Trophoblast cell (in vitro differentiated cells and primary cell): ENCODE results near the gene TM7SF2.

Source experiments
- DNase-seq, 2 donors: peaks; one replicate each; pipeline ENCODE4 v3.0.0-alpha.2; 2016
- H2AFZ ChIP-seq: 2 replicates; pipeline ENCODE4 v1.6.1; 2013; ENCODE audit warnings: low read length, moderate library complexity, mild to moderate bottlenecking; ENCODE audit not compliant: insufficient read depth, poor library complexity
- H2AK5ac ChIP-seq: 2 replicates; pipeline ENCODE4 v1.6.1; 2013; ENCODE audit warnings: mild to moderate bottlenecking, low read length
- H2BK120ac ChIP-seq: 2 replicates; pipeline ENCODE4 v1.6.1; 2013; ENCODE audit warnings: low read length, mild to moderate bottlenecking, moderate library complexity; ENCODE audit not compliant: insufficient read depth, poor library complexity
- H2BK12ac ChIP-seq: 2 replicates; pipeline ENCODE4 v1.6.1; 2013; ENCODE audit warnings: mild to moderate bottlenecking, low read length, moderate library complexity
- H2BK5ac ChIP-seq: 2 replicates; pipeline ENCODE4 v1.6.1; 2013; ENCODE audit warnings: low read length, low read depth, moderate library complexity, mild to moderate bottlenecking; ENCODE audit not compliant: poor library complexity
- H3K14ac ChIP-seq: 2 replicates; pipeline ENCODE4 v1.6.1; 2013; ENCODE audit warnings: mild to moderate bottlenecking, low read length
- H3K18ac ChIP-seq: 2 replicates; pipeline ENCODE4 v1.6.1; 2013; ENCODE audit warnings: mild to moderate bottlenecking, low read length
- H3K23ac ChIP-seq: 2 replicates; pipeline ENCODE4 v1.6.1; 2013; ENCODE audit warnings: low read length
- H3K27ac ChIP-seq: 2 replicates; pipeline ENCODE4 v1.5.1; 2013; ENCODE audit warnings: low read depth, mild to moderate bottlenecking, inconsistent platforms, low read length, moderate library complexity
- H3K27me3 ChIP-seq: 2 replicates; pipeline ENCODE4 v1.6.1; 2013; ENCODE audit warnings: inconsistent platforms, mild to moderate bottlenecking, low read length, moderate library complexity; ENCODE audit not compliant: insufficient read depth
- H3K36me3 ChIP-seq, 2 experiments: 1 replicate in 1 of 2; 2 replicates in 1 of 2; pipeline ENCODE4 v1.6.1; 2013; ENCODE audit warnings: low read length in 2 of 2, mild to moderate bottlenecking in 2 of 2, moderate library complexity in 1 of 2; ENCODE audit not compliant: insufficient read depth in 2 of 2, control insufficient read depth in 1 of 2
- H3K4ac ChIP-seq: 2 replicates; pipeline ENCODE4 v1.6.1; 2013; ENCODE audit warnings: low read depth, mild to moderate bottlenecking, low read length, moderate library complexity
- H3K4me1 ChIP-seq, 2 experiments: 1 replicate in 1 of 2; 2 replicates in 1 of 2; pipeline ENCODE4 v1.6.1; 2013; ENCODE audit warnings: low read length in 2 of 2, mild to moderate bottlenecking in 2 of 2, moderate library complexity in 1 of 2; ENCODE audit not compliant: insufficient read depth in 2 of 2, control insufficient read depth in 1 of 2
- H3K4me2 ChIP-seq: 2 replicates; pipeline ENCODE4 v1.6.1; 2013; ENCODE audit warnings: inconsistent platforms, mild to moderate bottlenecking, low read length, moderate library complexity
- H3K4me3 ChIP-seq: 2 replicates; pipeline ENCODE4 v1.5.1; 2013; ENCODE audit warnings: mild to moderate bottlenecking, low read depth, low read length, inconsistent platforms
- H3K79me1 ChIP-seq: one replicate; pipeline ENCODE4 v1.6.1; 2013; ENCODE audit warnings: low read length
- H3K79me2 ChIP-seq: 2 replicates; pipeline ENCODE4 v1.6.1; 2013; ENCODE audit warnings: low read length, mild to moderate bottlenecking; ENCODE audit not compliant: control insufficient read depth, insufficient read depth, poor library complexity
- H3K9ac ChIP-seq: 2 replicates; pipeline ENCODE4 v1.6.1; 2013; ENCODE audit warnings: mild to moderate bottlenecking, low read length
- H3K9me3 ChIP-seq: 2 replicates; pipeline ENCODE4 v1.6.1; 2013; ENCODE audit warnings: low read depth, mild to moderate bottlenecking, control low read depth, inconsistent platforms, low read length; ENCODE audit not compliant: insufficient read depth
- H4K12ac ChIP-seq: 2 replicates; pipeline ENCODE4 v1.6.1; 2013; ENCODE audit warnings: low read depth, mild to moderate bottlenecking, low read length, moderate library complexity
- H4K8ac ChIP-seq: 2 replicates; pipeline ENCODE4 v1.6.1; 2013; ENCODE audit warnings: low read depth, mild to moderate bottlenecking, low read length, moderate library complexity
- H4K91ac ChIP-seq: one replicate; pipeline ENCODE4 v1.6.1; 2013; ENCODE audit warnings: low read depth, mild to moderate bottlenecking, low read length, moderate library complexity
- WGBS: extraction: QIAGEN DNeasy Blood & Tissue Kit; methylation state at CpG from one replicate; pipeline ENCODE4 v1.1.7; 2013; ENCODE audit warnings: missing lambda C conversion rate; ENCODE audit not compliant: insufficient read length, insufficient coverage; ENCODE audit errors: extremely low coverage; 5-methylcytosine and 5-hydroxymethylcytosine counted together

The TM7SF2 gene

DNA sequence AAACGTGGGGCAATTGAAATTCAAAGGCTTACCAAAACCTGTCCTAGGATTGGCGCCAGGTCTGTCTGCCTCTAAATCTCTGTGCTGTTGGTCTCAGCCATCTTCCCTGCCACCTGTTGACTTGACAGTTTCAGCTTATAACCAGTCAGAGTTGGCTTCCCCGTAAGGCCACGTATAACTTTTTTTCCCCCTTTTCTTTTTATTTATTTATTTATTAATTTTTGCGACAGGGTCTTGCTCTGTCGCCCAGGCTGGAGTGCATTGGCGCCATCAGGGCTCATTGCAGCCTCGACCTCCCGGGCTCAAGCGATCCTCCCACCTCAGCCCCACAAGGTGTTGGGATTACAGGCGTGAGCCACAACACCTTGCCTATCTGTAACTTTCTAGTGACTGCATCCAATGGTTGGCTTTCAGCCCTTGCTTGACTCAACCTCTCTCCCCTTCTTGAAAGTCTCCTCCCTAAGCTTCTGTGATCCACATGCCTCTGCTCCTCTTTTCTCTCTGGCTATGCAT lies 24.0 kb downstream of the TM7SF2 start:
- WGBS, result no CpG with 5 or more reads among the region's 11 CpGs

DNA sequence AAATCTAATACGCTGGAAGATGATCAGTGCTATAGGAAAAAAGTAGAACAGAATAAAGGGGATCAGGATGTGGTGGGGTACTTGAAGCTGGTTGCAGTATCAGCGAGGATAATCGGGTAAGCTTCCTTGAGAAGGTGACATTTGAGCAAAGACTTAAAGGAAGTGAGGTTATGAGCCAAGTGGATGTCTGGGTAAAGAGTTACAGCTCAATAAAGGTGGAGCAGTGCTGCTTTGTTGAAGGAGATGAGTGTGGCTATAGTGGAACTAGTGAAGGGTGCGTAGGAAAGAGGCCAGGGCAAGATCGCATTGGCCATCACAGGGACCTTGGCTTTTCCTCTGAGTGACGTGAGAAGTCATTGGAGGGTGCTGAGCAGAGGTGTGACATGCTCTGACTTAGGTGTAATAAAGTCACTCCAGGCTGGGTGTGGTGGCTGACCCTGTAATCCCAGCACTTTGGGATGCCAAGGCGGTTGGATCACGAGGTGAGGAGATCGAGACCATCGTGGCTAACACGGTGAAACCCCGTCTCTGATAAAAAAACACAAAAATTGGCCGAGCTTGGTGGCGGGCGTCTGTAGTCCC lies 24.9 kb downstream of the TM7SF2 start:
- H2BK120ac ChIP-seq, result no peak overlapping the region
- H3K79me2 ChIP-seq, result peaks cover 9% of the 10 kb centered on the region
- H4K91ac ChIP-seq, result no peak overlapping the region
- peaks cover 13 to 15% of the 10 kb centered on the region in 2 experiments for H3K36me3 ChIP-seq
- H4K12ac ChIP-seq, result no peak overlapping the region
- no peak overlapping the region for H3K4ac ChIP-seq
- no CpG with 5 or more reads among the region's 15 CpGs for WGBS
- no peak overlapping the region for H2BK5ac ChIP-seq
- no peak overlapping the region for H4K8ac ChIP-seq
- no peak overlapping the region for H2AK5ac ChIP-seq
- peaks cover 1% of the 10 kb centered on the region for H3K9me3 ChIP-seq
- H3K18ac ChIP-seq, result no peak overlapping the region
- no peak overlapping the region for H3K4me3 ChIP-seq
- H3K23ac ChIP-seq, result peak overlapping the region; percentile 30
- H3K27ac ChIP-seq, result no peak overlapping the region
- H3K79me1 ChIP-seq, result peaks cover 11% of the 10 kb centered on the region
- no peak overlapping the region for H2AFZ ChIP-seq
- no peaks in the 10 kb centered on the region for H3K27me3 ChIP-seq
- no peak for DNase-seq
- no peak overlapping the region for H3K9ac ChIP-seq
- H3K4me1 ChIP-seq, result peaks cover 7 to 12% of the 10 kb centered on the region in 2 experiments
- no peak overlapping the region for H3K4me2 ChIP-seq
- H3K14ac ChIP-seq, result no peak overlapping the region
- no peak overlapping the region for H2BK12ac ChIP-seq

More for the DNA sequence above, 24.0 kb downstream of the TM7SF2 start:
- Histone ChIP-seq H3K36me3 (peaks cover 22 to 24% of the 10 kb centered on the region in 2 experiments), H3K4me1 (peaks cover 7 to 12% of the 10 kb centered on the region in 2 experiments), H2BK12ac (no peak overlapping the region), H3K18ac (no peak overlapping the region), H4K91ac (peak overlapping the region; percentile 40), H4K12ac (no peak overlapping the region), H3K4me3 (no peak overlapping the region), H2AK5ac (no peak overlapping the region), H3K23ac (no peak overlapping the region), H2BK5ac (no peak overlapping the region), H4K8ac (peak overlapping the region; percentile 12), H3K79me1 (peaks cover 11% of the 10 kb centered on the region), H3K27ac (no peak overlapping the region), H3K4me2 (peak overlapping the region; percentile 85), H3K4ac (no peak overlapping the region), H3K27me3 (no peaks in the 10 kb centered on the region), H2BK120ac (no peak overlapping the region), H3K14ac (no peak overlapping the region), H3K79me2 (peaks cover 9% of the 10 kb centered on the region), H3K9me3 (peaks cover 1% of the 10 kb centered on the region), H3K9ac (no peak overlapping the region), H2AFZ (no peak overlapping the region)
- no peak for DNase-seq

DNA sequence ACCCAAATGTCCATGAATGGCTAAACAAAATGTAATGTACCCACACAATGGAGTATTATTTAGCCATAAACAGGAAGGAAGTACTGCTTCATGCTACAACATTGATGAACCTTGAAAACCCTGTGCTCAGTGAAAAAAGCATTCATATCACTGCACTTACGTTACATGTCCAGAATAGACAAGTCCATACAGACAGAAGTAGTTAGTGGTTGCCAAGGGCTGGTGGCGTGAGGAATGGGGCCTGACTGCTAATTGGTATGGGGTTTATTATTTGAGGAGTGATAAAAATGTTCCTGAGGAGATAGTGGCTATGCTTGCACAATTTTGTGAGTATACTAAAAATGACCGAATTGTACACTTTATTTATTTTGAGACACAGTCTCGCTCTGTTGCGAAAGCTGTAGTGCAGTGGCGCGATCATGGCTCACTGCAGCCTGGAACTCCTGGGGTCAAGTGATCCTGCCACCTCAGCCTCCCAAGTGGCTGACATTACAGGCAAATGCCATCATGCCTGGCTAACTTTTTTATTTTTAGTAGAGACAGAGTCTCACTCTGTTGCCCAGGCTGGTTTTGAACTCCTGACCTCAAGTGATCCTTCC lies 30.3 kb downstream of the TM7SF2 start:
- H3K23ac ChIP-seq, result no peak overlapping the region
- H3K9ac ChIP-seq, result no peak overlapping the region
- no peaks in the 10 kb centered on the region for H3K4me1 ChIP-seq
- no CpG with 5 or more reads among the region's 7 CpGs for WGBS
- H2AK5ac ChIP-seq, result no peak overlapping the region
- H2BK12ac ChIP-seq, result no peak overlapping the region
- H4K8ac ChIP-seq, result no peak overlapping the region
- no peaks in the 10 kb centered on the region for H3K79me2 ChIP-seq
- H3K27me3 ChIP-seq, result no peaks in the 10 kb centered on the region
- no peak overlapping the region for H3K4ac ChIP-seq
- no peak overlapping the region for H3K4me2 ChIP-seq
- H2BK120ac ChIP-seq, result no peak overlapping the region
- no peak overlapping the region for H4K91ac ChIP-seq
- no peak for DNase-seq
- H3K4me3 ChIP-seq, result no peak overlapping the region
- no peak overlapping the region for H3K27ac ChIP-seq
- no peak overlapping the region for H4K12ac ChIP-seq
- H3K36me3 ChIP-seq, result no peaks in the 10 kb centered on the region
- H2BK5ac ChIP-seq, result no peak overlapping the region
- H3K18ac ChIP-seq, result no peak overlapping the region
- no peaks in the 10 kb centered on the region for H3K79me1 ChIP-seq
- H3K9me3 ChIP-seq, result peaks cover 2% of the 10 kb centered on the region
- no peak overlapping the region for H2AFZ ChIP-seq
- H3K14ac ChIP-seq, result no peak overlapping the region

DNA sequence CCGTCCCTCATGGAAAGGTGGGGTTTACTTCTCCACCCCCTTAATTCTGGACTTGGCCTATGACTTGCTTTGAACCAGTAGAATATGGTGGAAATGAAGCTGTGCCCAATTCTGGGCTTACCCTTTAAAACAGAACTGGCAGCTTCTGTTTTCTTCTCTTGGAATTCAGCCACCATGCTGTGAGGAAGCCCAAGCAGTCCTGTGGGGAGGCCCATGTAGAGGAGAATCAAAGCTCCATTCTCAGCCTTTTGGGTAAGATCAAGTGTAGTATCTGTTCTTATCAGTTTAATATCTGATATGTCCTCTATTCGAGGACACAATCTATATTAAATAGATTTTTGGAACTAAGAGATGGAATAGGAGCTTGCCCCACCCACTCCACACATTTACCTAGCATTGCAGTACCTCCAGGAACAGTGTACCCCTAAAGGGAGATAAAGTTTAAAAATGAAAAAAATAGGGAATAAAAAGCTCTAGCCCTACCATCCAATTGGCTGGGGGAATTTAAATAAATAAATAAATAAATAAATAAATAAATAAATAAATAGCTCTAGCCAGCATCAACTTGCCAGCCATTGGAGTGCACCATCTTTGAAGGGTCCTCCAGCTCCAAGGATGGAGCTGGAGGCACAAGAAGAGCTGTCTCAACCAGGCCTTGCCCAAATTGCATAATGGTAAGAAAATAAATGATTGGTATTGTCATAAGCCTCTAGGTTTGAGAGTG lies 35.8 kb downstream of the TM7SF2 start:
- Histone ChIP-seq H4K91ac (no peak overlapping the region), H3K9ac (no peak overlapping the region), H3K4me2 (no peak overlapping the region), H3K4ac (no peak overlapping the region), H3K27me3 (no peaks in the 10 kb centered on the region), H3K14ac (no peak overlapping the region), H2AFZ (no peak overlapping the region), H3K23ac (no peak overlapping the region), H3K27ac (no peak overlapping the region), H2AK5ac (no peak overlapping the region), H4K12ac (no peak overlapping the region), H3K4me1 (no peaks in the 10 kb centered on the region), H3K4me3 (no peak overlapping the region), H2BK12ac (no peak overlapping the region), H4K8ac (no peak overlapping the region), H3K79me2 (no peaks in the 10 kb centered on the region), H3K18ac (no peak overlapping the region), H3K9me3 (peaks cover 2% of the 10 kb centered on the region), H2BK120ac (no peak overlapping the region), H2BK5ac (no peak overlapping the region), H3K79me1 (no peaks in the 10 kb centered on the region), H3K36me3 (no peaks in the 10 kb centered on the region)
- no CpG with 5 or more reads among the region's 2 CpGs for WGBS
- no peak for DNase-seq
